Esophagus muscularis mucosa (tissue), 3 donors: ENCODE results near the gene DGKD.

Experiments
- CTCF ChIP-seq, 3 experiments: fragments of 200-600 bp in 2 of 3; fragments of 450-650 bp in 1 of 3; sonication (generic) in 2 of 3; IDR thresholded peaks; one replicate each; pipeline ENCODE4 v1.5.1; 2017 to 2019; ENCODE audit warnings: antibody characterized with exemption in 3 of 3, mild to moderate bottlenecking in 2 of 3, moderate library complexity in 1 of 3
- POLR2A ChIP-seq: fragments of 450-650 bp; IDR thresholded peaks from one replicate; pipeline ENCODE4 v1.6.1; 2017; ENCODE audit warnings: antibody characterized with exemption, moderate library complexity, mild to moderate bottlenecking, low read depth

GRCh38 chr2:233380995-233381637, 26.8 kb downstream of the DGKD start:
- TF ChIP-seq CTCF (IDR thresholded peaks at IDR 0.05) = no peak
- no peak for TF ChIP-seq POLR2A
